Measurements from ENCODE around the gene EYS. TPM values are rescaled to one million over a fixed set of nuclear protein-coding genes. Genes with fewer than 3 reads are reported as not detected.

EYS gene
- total and polyA plus RNA-seq, 2 of the 13 experiments (the other 11 are each of a cell fraction or from before 2014, with no cell fraction given) = 0.04 to 0.07 TPM

GRCh38 chr6:65299236-65299635 is 407.8 kb downstream of the EYS start:
- no peak for DNase-seq (ENCODE audit: low spot score)
- Histone ChIP-seq H2AFZ (ENCODE audit: low read length) (no peak overlapping the region), H3K9me3 (ENCODE audit: low read length) (no peaks in the 10 kb centered on the region), H3K4me1 (ENCODE audit: insufficient read depth, low read length) (no peaks in the 10 kb centered on the region), H3K36me3 (replicated peaks in 1 of 2; ENCODE audit: control insufficient read depth in 1 of 2, insufficient read depth in 2 of 2, low read length in 2 of 2) (no peaks in the 10 kb centered on the region), H3K4me3 (replicated peaks in 1 of 3; ENCODE audit: insufficient read depth in 1 of 3, low read depth in 2 of 3, low read length in 3 of 3) (no peak overlapping the region), H3K79me2 (ENCODE audit: insufficient read depth, low read length) (no peaks in the 10 kb centered on the region), H3K27me3 (ENCODE audit: control insufficient read depth in 1 of 2, insufficient read depth in 2 of 2, low read length in 2 of 2) (no peaks in the 10 kb centered on the region; a peak in 1 of 5 replicates), H3K9ac (ENCODE audit: insufficient read depth, low read depth, low read length) (no peak overlapping the region), H4K20me1 (ENCODE audit: insufficient read depth, low read length) (no peaks in the 10 kb centered on the region), H3K27ac (ENCODE audit: extremely low read length, insufficient read depth, low read length) (no peak overlapping the region), H3K4me2 (ENCODE audit: low read depth, low read length) (no peak overlapping the region)
- no TSS peak for BruUV-seq (replicated peaks)
- no peak for ATAC-seq
- ChIA-PET POLR2A (no interaction called here), CTCF (ENCODE audit: low intra/inter-chr PET ratio, low total read pairs) (no interaction called here)
- in situ Hi-C loops (cut with HindIII; ENCODE audit: extremely low pct_ligation_motif_present, low pct_unique_long_range_greater_than_20kb) = no loop called here
- WGBS (ENCODE audit: low lambda C conversion rate) = 25% methylated on average over 2 of the region's 2 CpGs
- intact Hi-C loops (cut with micrococcal nuclease; ENCODE audit: unreplicated experiment) = no loop called here
- FAIRE-seq = no peak
- TF ChIP-seq ZNF468 (CRISPR knock-in tag; IDR thresholded peaks at IDR 0.05) = no peak
- no peak for TF ChIP-seq ZNF10 (CRISPR knock-in tag; IDR thresholded peaks at IDR 0.05; ENCODE audit: borderline replicate concordance, low read depth)
- TF ChIP-seq ATF6 (CRISPR knock-in tag; conservative IDR thresholded peaks at IDR 0.05) = no peak
- no peak for TF ChIP-seq MNT (IDR thresholded peaks at IDR 0.05)
- no peak for TF ChIP-seq UBTF (CRISPR knock-in tag; IDR thresholded peaks at IDR 0.05)
- no peak for TF ChIP-seq ZUFSP (CRISPR knock-in tag; IDR thresholded peaks at IDR 0.05; ENCODE audit: borderline replicate concordance)
- no peak for TF ChIP-seq DMTF1 (CRISPR knock-in tag; IDR thresholded peaks at IDR 0.05)
- TF ChIP-seq ZXDC (CRISPR knock-in tag; IDR thresholded peaks at IDR 0.05) = no peak
- no peak for TF ChIP-seq MATR3 (CRISPR knock-in tag; IDR thresholded peaks at IDR 0.05)

Data from HepG2 (cell line).